HCT116 (cell line): ENCODE measurements around the gene NRROS. TPM values are rescaled to one million over a fixed set of nuclear protein-coding genes. Genes with fewer than 3 reads are reported as not detected.

Experiments used
- ATAC-seq: fragments of 200-7000 bp; cut with Tn5 transposase; 2 replicates; pipeline ENCODE4 v1.9.1; 2020; ENCODE audit warnings: mild to moderate bottlenecking, moderate library complexity
- BruUV-seq: library from RNA; stranded (reverse); fragments of 400-500 nt; replicated peaks from 2 replicates; lab custom pipeline; 2021; lab: Mats Ljungman, UMichigan
- CTCF ChIA-PET: fragments of 300-600 bp; sonication (Branson Sonifier 250); formaldehyde crosslinking; loops from one replicate; lab custom pipeline; 2021; ENCODE audit warnings: antibody characterized with exemption; lab: Charles Lee
- POLR2A ChIA-PET: fragments of 300-600, 350-600 bp; sonication (Branson Sonifier 250); formaldehyde crosslinking; loops from one replicate; lab custom pipeline; 2021; ENCODE audit warnings: antibody characterized with exemption; lab: Charles Lee
- RAD21 ChIA-PET, 2 experiments: fragments of 300-600 bp; sonication (Branson Sonifier 250); formaldehyde crosslinking; loops; one replicate each; lab custom pipeline; 2023; ENCODE audit warnings: low total read pairs in 2 of 2; ENCODE audit not compliant: uncharacterized antibody in 2 of 2, unreplicated experiment in 2 of 2, low non-redundant PET in 1 of 2; lab: Charles Lee
- DNase-seq: peaks from one replicate; pipeline ENCODE4 v3.0.0-alpha.2; 2010; ENCODE audit warnings: low read depth, low spot score
- H2AFZ ChIP-seq: fragments of 200-600 bp; shearing (Covaris generic), sonication (generic); 2 replicates; pipeline ENCODE4 v1.6.1; 2017; ENCODE audit warnings: low read depth, mixed run types, mixed read lengths, antibody characterized with exemption, low read length; ENCODE audit not compliant: poor library complexity, severe bottlenecking
- H3K27ac ChIP-seq: 2 replicates; pipeline ENCODE4 v1.5.1; 2012; ENCODE audit warnings: low read depth, low read length
- H3K27me3 ChIP-seq: fragments of 200-600 bp; sonication (generic); 2 replicates; pipeline ENCODE4 v1.6.1; 2016; ENCODE audit warnings: mixed run types, low read length, mixed read lengths; ENCODE audit not compliant: insufficient read depth
- H3K36me3 ChIP-seq, 2 experiments: fragments of 200-500 bp in 1 of 2; fragments of 200-600 bp in 1 of 2; sonication (Bioruptor generic) in 1 of 2; sonication (generic) in 1 of 2; 2 replicates each; pipeline versions ENCODE4 v1.5.1 to v1.6.1; 2014 to 2016; ENCODE audit warnings: low read length in 2 of 2, inconsistent platforms in 1 of 2, mixed read lengths in 1 of 2, mixed run types in 1 of 2; ENCODE audit not compliant: insufficient read depth in 2 of 2, control insufficient read depth in 1 of 2
- H3K4me1 ChIP-seq, 2 experiments: fragments of 200-600 bp in 1 of 2; sonication (generic) in 1 of 2; 2 replicates each; pipeline versions ENCODE4 v1.5.1 to v1.6.1; 2012 to 2017; ENCODE audit warnings: low read length in 2 of 2, inconsistent platforms in 1 of 2, mild to moderate bottlenecking in 1 of 2, mixed read lengths in 1 of 2, mixed run types in 1 of 2, moderate library complexity in 1 of 2; ENCODE audit not compliant: insufficient read depth in 2 of 2, control insufficient read depth in 1 of 2
- H3K4me2 ChIP-seq: fragments of 200-600 bp; sonication (generic); 2 replicates; pipeline ENCODE4 v1.6.1; 2017; ENCODE audit warnings: mixed run types, low read length, mixed read lengths
- H3K4me3 ChIP-seq, 2 experiments: fragments of 200-600 bp in 1 of 2; sonication (generic) in 1 of 2; replicated peaks in 1 of 2; 2 replicates each; pipeline ENCODE4 v1.5.1; 2011 to 2016; ENCODE audit warnings: low read length in 2 of 2, control low read depth in 1 of 2, low read depth in 1 of 2, mild to moderate bottlenecking in 1 of 2, mixed read lengths in 1 of 2, mixed run types in 1 of 2
- H3K79me2 ChIP-seq: fragments of 200-600 bp; sonication (generic); 2 replicates; pipeline ENCODE4 v1.6.1; 2017; ENCODE audit warnings: mild to moderate bottlenecking, mixed run types, low read length, moderate library complexity, mixed read lengths; ENCODE audit not compliant: insufficient read depth
- H3K9ac ChIP-seq: fragments of 200-600 bp; sonication (generic); 2 replicates; pipeline ENCODE4 v1.6.1; 2016; ENCODE audit warnings: low read length, mixed read lengths
- H3K9me2 ChIP-seq: fragments of 200-600 bp; sonication (generic), shearing (Covaris generic); 2 replicates; pipeline ENCODE4 v1.6.1; 2017; ENCODE audit warnings: mixed run types, mild to moderate bottlenecking, moderate library complexity; ENCODE audit not compliant: insufficient read depth
- H3K9me3 ChIP-seq, 2 experiments: fragments of 200-500 bp in 1 of 2; fragments of 200-600 bp in 1 of 2; sonication (Bioruptor generic) in 1 of 2; sonication (generic) in 1 of 2; 2 replicates each; pipeline ENCODE4 v1.6.1; 2014 to 2017; ENCODE audit warnings: low read length in 2 of 2, mixed read lengths in 2 of 2, inconsistent platforms in 1 of 2, low read depth in 1 of 2, mild to moderate bottlenecking in 1 of 2, mixed run types in 1 of 2, moderate library complexity in 1 of 2; ENCODE audit not compliant: control insufficient read depth in 1 of 2, insufficient read depth in 1 of 2
- H4K20me1 ChIP-seq: fragments of 200-600 bp; sonication (generic), shearing (Covaris generic); 2 replicates; pipeline ENCODE4 v1.6.1; 2017; ENCODE audit warnings: mixed run types, mild to moderate bottlenecking, moderate library complexity; ENCODE audit not compliant: insufficient read depth
- CTCF ChIP-seq, 3 experiments: fragments of 200-600 bp in 1 of 3; sonication (generic) in 1 of 3; IDR thresholded peaks in 2 of 3; conservative IDR thresholded peaks in 1 of 3; 2 replicates each; pipeline ENCODE4 v1.5.1; 2012 to 2017; ENCODE audit warnings: low read depth in 2 of 3, low read length in 2 of 3, antibody characterized with exemption in 1 of 3, borderline replicate concordance in 1 of 3, control low read depth in 1 of 3, mild to moderate bottlenecking in 1 of 3, mixed read lengths in 1 of 3, mixed run types in 1 of 3, moderate library complexity in 1 of 3; ENCODE audit not compliant: insufficient read depth in 1 of 3
- EGR1 ChIP-seq: IDR thresholded peaks from 2 replicates; pipeline ENCODE4 v1.6.1; 2012; ENCODE audit warnings: low read depth
- EZH2phosphoT487 ChIP-seq: fragments of 200-600 bp; IDR thresholded peaks from 2 replicates; pipeline ENCODE4 v1.6.1; 2018; ENCODE audit warnings: antibody characterized with exemption, borderline replicate concordance
- FOSL1 ChIP-seq: IDR thresholded peaks from 2 replicates; pipeline ENCODE4 v1.6.1; 2012; ENCODE audit warnings: low read depth
- JUND ChIP-seq: IDR thresholded peaks from 2 replicates; pipeline ENCODE4 v1.6.1; 2012
- POLR2A ChIP-seq: IDR thresholded peaks from 2 replicates; pipeline ENCODE4 v1.7.0; 2011; ENCODE audit warnings: borderline replicate concordance; ENCODE audit not compliant: insufficient read depth, insufficient read length; ENCODE audit errors: extremely low read depth
- POLR2AphosphoS5 ChIP-seq: IDR thresholded peaks from 2 replicates; pipeline ENCODE4 v1.6.1; 2011; ENCODE audit warnings: mild to moderate bottlenecking, low read depth, low read length, moderate library complexity
- YY1 ChIP-seq: IDR thresholded peaks from 2 replicates; pipeline ENCODE4 v1.6.1; 2011; ENCODE audit warnings: low read length, low read depth, moderate library complexity, mild to moderate bottlenecking; ENCODE audit not compliant: insufficient replicate concordance; ENCODE audit errors: extremely low read depth
- ZFX ChIP-seq: fragments of 450-650 bp; IDR thresholded peaks from 2 replicates; pipeline ENCODE4 v1.6.1; 2017
- intact Hi-C: fragments of 100-400 bp; cut with micrococcal nuclease; formaldehyde crosslinking; loops from 2 replicates; pipeline ENCODE4 v1.10.0; 2022
- total RNA-seq: library from RNA; stranded (reverse); gene quantifications from one replicate; pipeline ENCODE4 v1.2.1, GENCODE V29; 2021; ENCODE audit not compliant: unreplicated experiment
- TF ChIP-seq, protein P1 (sequence below): IDR thresholded peaks from 2 replicates; pipeline ENCODE4 v1.6.1; 2012
- TF ChIP-seq, protein P2 (sequence below): IDR thresholded peaks from 2 replicates; pipeline ENCODE4 v1.6.1; 2011; ENCODE audit warnings: mild to moderate bottlenecking, low read length, moderate library complexity; ENCODE audit not compliant: insufficient replicate concordance; ENCODE audit errors: extremely low read depth

NRROS gene
- total RNA-seq, 1 experiment from 2014 or later: 0.12 TPM

DNA sequence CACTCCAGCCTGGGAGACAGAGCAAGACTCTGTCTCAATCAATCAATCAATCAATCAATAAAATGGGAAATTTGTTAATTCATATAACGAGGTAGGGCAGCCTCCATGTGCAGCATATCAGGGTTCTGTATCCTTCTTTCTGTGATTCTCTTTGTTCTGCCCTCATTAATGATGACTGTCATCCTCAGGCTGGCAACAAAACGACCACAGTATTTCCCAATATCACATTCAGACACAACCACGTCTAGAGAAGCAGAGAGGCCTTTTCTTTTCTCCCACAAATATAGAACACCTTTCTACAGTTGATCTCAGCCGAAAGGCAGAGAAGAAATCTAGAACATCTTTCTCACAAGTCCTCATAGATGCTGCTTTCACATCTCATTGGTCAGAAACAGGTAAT lies 61.3 kb downstream of the NRROS start:
- intact Hi-C loops: no loop called here
- RAD21 ChIA-PET: no interaction called here

GRCh38 chr3:196706327-196706726 lies 66.8 kb downstream of the NRROS start:
- TSS peak; percentile 35 for BruUV-seq
- no peak overlapping the region for H3K27ac ChIP-seq
- H2AFZ ChIP-seq: no peak overlapping the region
- TF ChIP-seq JUND (no peak), FOSL1 (no peak), EZH2phosphoT487 (no peak), ZFX (no peak), POLR2AphosphoS5 (no peak), YY1 (no peak), POLR2A (no peak), EGR1 (no peak)
- TF ChIP-seq, protein P1, sequence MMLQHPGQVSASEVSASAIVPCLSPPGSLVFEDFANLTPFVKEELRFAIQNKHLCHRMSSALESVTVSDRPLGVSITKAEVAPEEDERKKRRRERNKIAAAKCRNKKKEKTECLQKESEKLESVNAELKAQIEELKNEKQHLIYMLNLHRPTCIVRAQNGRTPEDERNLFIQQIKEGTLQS: no peak
- TF ChIP-seq, protein P2, sequence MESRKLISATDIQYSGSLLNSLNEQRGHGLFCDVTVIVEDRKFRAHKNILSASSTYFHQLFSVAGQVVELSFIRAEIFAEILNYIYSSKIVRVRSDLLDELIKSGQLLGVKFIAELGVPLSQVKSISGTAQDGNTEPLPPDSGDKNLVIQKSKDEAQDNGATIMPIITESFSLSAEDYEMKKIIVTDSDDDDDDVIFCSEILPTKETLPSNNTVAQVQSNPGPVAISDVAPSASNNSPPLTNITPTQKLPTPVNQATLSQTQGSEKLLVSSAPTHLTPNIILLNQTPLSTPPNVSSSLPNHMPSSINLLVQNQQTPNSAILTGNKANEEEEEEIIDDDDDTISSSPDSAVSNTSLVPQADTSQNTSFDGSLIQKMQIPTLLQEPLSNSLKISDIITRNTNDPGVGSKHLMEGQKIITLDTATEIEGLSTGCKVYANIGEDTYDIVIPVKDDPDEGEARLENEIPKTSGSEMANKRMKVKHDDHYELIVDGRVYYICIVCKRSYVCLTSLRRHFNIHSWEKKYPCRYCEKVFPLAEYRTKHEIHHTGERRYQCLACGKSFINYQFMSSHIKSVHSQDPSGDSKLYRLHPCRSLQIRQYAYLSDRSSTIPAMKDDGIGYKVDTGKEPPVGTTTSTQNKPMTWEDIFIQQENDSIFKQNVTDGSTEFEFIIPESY: no peak
- H3K79me2 ChIP-seq: no peaks in the 10 kb centered on the region
- H3K9ac ChIP-seq: no peak overlapping the region
- H3K9me2 ChIP-seq: no peaks in the 10 kb centered on the region
- H4K20me1 ChIP-seq: no peaks in the 10 kb centered on the region
- intact Hi-C loops: no loop called here
- DNase-seq: no peak
- no peak overlapping the region for H3K4me3 ChIP-seq
- H3K36me3 ChIP-seq: no peaks in the 10 kb centered on the region
- POLR2A ChIA-PET: no interaction called here
- no peaks in the 10 kb centered on the region for H3K27me3 ChIP-seq
- CTCF ChIA-PET: no interaction called here
- H3K4me1 ChIP-seq: peaks cover 0 to 4% of the 10 kb centered on the region in 2 experiments; a peak in 3 of 4 replicates
- no peak overlapping the region for H3K4me2 ChIP-seq
- H3K9me3 ChIP-seq: no peaks in the 10 kb centered on the region
- ATAC-seq: no peak
- RAD21 ChIA-PET: no interaction called here

More for the DNA sequence above, 61.3 kb downstream of the NRROS start:
- Histone ChIP-seq H3K27me3 (no peaks in the 10 kb centered on the region), H3K79me2 (no peaks in the 10 kb centered on the region), H2AFZ (no peak overlapping the region), H3K27ac (no peak overlapping the region), H3K4me3 (no peak overlapping the region), H4K20me1 (no peaks in the 10 kb centered on the region), H3K4me1 (no peaks in the 10 kb centered on the region), H3K36me3 (no peaks in the 10 kb centered on the region), H3K9me3 (no peaks in the 10 kb centered on the region), H3K9me2 (no peaks in the 10 kb centered on the region), H3K4me2 (no peak overlapping the region), H3K9ac (no peak overlapping the region)
- CTCF ChIA-PET: no interaction called here
- POLR2A ChIA-PET: no interaction called here
- no peak for TF ChIP-seq JUND
- no peak for TF ChIP-seq CTCF (IDR thresholded peaks at IDR 0.05 in 2 of 3, conservative IDR thresholded peaks at IDR 0.05 in 1 of 3; ENCODE audit: borderline replicate concordance in 1 of 3, insufficient read depth in 1 of 3, low read depth in 2 of 3, low read length in 2 of 3)
- no peak for TF ChIP-seq EZH2phosphoT487
- no TSS peak for BruUV-seq
- ATAC-seq: no peak
- no peak for DNase-seq
